Brain microvascular endothelial cell (primary cell): Measurements from ENCODE around the gene CD2AP.
A peak's percentile ranks its signal among the peaks of the same experiment; 100 is the strongest.

Experiments
- DNase-seq: peaks from one replicate; pipeline ENCODE4 v3.0.0-alpha.2; 2020
- H3K27ac ChIP-seq: fragments of 250-450 bp; sonication (Bioruptor Pico); 2 replicates; pipeline ENCODE4 v1.5.1; 2020; ENCODE audit warnings: mild to moderate bottlenecking, moderate library complexity
- H3K27me3 ChIP-seq: fragments of 250-450 bp; sonication (Bioruptor Pico); replicated peaks from 2 replicates; pipeline ENCODE4 v1.5.1; 2020; ENCODE audit warnings: mild to moderate bottlenecking
- H3K36me3 ChIP-seq: fragments of 250-450 bp; sonication (Bioruptor Pico); replicated peaks from 2 replicates; pipeline ENCODE4 v1.5.1; 2020; ENCODE audit warnings: mild to moderate bottlenecking
- H3K4me3 ChIP-seq: 2 replicates; pipeline ENCODE4 v1.5.1; 2011; ENCODE audit warnings: low read depth, mild to moderate bottlenecking, control low read depth, low read length, moderate library complexity
- in situ Hi-C: cut with HindIII; loops from 2 replicates; pipeline ENCODE4 v1.10.0; 2017; ENCODE audit warnings: low sequenced_read_pairs, low pct_ligation_motif_present
- TF ChIP-seq, protein P1 (sequence below): IDR thresholded peaks from 2 replicates; pipeline ENCODE4 v1.5.1; 2011; ENCODE audit warnings: low read depth, mild to moderate bottlenecking, moderate library complexity, low read length, control low read depth, inconsistent platforms; ENCODE audit errors: missing control alignments

CD2AP gene

DNA sequence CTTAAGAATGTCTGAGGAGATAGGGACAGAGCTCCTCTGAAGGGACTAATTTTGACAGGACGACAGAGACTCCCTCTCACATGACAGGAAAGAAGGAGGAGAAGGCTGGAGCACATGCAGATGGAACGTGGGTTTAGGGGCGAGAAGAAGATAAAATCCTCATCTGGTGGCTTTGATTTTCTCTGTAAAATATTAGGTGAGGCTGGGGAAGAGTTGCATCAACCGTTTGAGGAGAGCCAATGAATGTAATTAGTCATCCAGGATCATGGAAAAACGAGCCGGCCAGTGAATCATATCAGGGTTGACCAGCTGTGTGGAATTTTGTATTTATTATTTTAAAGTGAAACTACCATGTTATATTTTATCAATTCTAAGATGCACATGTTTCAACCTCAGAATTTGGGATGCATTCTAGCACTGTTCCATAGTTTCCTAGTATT, 173.9 kb downstream of the CD2AP start:
- in situ Hi-C loops = no loop called here
- no peaks in the 10 kb centered on the region for H3K27me3 ChIP-seq
- H3K36me3 ChIP-seq = no peaks in the 10 kb centered on the region
- peak; percentile 54 for DNase-seq
- no peak overlapping the region for H3K27ac ChIP-seq
- TF ChIP-seq, protein P1, sequence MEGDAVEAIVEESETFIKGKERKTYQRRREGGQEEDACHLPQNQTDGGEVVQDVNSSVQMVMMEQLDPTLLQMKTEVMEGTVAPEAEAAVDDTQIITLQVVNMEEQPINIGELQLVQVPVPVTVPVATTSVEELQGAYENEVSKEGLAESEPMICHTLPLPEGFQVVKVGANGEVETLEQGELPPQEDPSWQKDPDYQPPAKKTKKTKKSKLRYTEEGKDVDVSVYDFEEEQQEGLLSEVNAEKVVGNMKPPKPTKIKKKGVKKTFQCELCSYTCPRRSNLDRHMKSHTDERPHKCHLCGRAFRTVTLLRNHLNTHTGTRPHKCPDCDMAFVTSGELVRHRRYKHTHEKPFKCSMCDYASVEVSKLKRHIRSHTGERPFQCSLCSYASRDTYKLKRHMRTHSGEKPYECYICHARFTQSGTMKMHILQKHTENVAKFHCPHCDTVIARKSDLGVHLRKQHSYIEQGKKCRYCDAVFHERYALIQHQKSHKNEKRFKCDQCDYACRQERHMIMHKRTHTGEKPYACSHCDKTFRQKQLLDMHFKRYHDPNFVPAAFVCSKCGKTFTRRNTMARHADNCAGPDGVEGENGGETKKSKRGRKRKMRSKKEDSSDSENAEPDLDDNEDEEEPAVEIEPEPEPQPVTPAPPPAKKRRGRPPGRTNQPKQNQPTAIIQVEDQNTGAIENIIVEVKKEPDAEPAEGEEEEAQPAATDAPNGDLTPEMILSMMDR = no peak
- no peak overlapping the region for H3K4me3 ChIP-seq

DNA sequence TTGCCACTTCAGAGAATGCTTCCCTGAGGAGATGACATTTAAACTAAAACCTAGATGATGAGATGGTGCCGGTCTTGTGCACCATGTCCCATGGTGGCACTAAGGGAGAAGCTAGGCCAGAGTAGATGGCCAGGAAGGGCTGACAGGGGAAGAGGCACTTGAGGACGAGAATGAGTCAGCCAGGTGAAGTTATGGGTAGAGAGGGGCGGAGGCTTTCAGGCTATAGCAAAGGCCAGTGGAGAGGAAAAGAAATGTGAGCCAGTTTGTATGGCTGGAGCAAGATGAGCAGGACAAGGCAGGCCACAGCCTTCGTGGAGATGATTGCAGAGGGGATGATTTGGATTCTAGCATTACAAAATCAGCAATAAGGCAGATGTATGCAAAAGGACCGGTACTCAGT, 176.1 kb downstream of the CD2AP start:
- H3K27ac ChIP-seq = no peak overlapping the region
- DNase-seq = no peak
- H3K36me3 ChIP-seq = no peaks in the 10 kb centered on the region
- in situ Hi-C loops = no loop called here
- no peaks in the 10 kb centered on the region for H3K27me3 ChIP-seq
- H3K4me3 ChIP-seq = no peak overlapping the region
- TF ChIP-seq, protein P1 = no peak

DNA sequence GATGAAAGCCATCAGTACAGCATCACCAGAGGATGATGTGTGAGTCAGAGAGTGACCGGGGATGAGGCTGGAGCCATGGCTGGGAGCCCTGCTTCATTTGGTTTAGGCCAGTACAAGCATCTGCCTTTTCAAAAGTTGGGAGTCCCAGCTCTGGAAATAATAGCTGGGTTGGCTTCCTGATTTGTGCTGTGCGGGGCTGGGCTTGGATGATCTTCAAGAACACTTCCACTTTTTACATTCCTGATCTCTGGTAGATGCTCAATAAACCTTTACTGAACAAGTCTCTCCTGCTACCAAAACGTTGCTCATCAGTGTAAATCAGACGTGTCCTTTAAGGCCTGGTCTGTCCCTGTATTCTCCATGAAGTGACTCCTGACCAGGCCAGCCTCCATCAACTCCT, 176.7 kb downstream of the CD2AP start:
- no peak for DNase-seq
- in situ Hi-C loops = no loop called here
- no peaks in the 10 kb centered on the region for H3K27me3 ChIP-seq
- H3K27ac ChIP-seq = no peak overlapping the region
- no peak overlapping the region for H3K4me3 ChIP-seq
- TF ChIP-seq, protein P1 = no peak
- H3K36me3 ChIP-seq = no peaks in the 10 kb centered on the region

DNA sequence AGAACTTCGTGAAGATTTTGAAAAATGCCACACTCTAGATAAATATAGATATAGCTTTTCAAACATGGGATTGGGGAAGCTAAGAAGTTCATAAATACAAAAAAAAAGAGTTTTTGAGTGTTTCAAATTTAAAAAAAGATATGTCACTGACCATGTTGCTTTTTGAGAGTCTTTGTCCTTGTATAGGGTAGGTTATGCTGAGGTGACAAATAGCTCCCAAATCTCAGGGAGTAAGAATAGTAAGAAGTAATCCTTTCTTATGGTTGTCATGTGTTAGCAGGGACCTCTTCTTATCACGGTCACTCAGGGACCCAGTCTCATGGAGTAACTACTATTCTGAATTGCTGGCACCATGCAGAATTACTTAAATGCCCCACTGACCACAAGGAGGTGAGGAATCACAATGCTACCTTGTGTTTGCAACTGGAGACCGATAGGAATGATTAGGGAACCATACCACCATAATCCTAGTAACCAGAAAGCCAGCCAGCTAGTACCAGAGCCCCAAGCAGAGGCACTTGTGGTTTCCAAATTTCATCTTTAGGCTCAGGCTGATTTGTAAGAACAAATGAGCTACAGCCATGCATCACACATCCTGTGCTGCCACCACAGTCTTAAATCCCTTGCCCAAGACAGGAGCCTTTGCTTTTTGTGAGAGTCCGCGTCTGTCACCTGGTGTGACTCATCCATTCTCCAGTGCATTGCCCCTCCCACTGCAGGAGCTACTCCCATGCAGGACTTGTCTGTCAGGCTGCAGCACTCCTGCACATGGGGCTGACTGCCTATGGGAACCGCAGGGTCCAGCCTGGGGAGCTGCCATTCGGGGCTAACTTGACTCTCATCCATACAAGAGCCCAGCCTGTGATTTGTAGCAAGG, 178.4 kb downstream of the CD2AP start:
- TF ChIP-seq, protein P1 = no peak
- H3K27me3 ChIP-seq = no peaks in the 10 kb centered on the region
- no peak overlapping the region for H3K4me3 ChIP-seq
- no peak overlapping the region for H3K27ac ChIP-seq
- in situ Hi-C loops = no loop called here
- no peak for DNase-seq
- no peaks in the 10 kb centered on the region for H3K36me3 ChIP-seq

GRCh38 chr6:47661960-47662359, 184.4 kb downstream of the CD2AP start:
- Histone ChIP-seq H3K4me3 (no peak overlapping the region), H3K27me3 (no peaks in the 10 kb centered on the region), H3K27ac (no peak overlapping the region), H3K36me3 (no peaks in the 10 kb centered on the region)
- no peak for DNase-seq
- TF ChIP-seq, protein P1 = no peak
- in situ Hi-C loops = no loop called here
